Stimulated activated CD4-positive, alpha-beta T cell treated with anti-CD3 and anti-CD28 coated beads, Interleukin-4, amount 100 ng/mL, for 48 hours (primary cell): ENCODE data around the gene UBE2V1.
"Not testable (repeated sequence)": the region's sequence is repeated elsewhere in the genome, so short reads cannot be mapped to it uniquely, and the experiment has no call there.

ENCODE experiments used
- DNase-seq, 2 donors: peaks; one replicate each; pipeline ENCODE4 v3.0.0-alpha.2; 2020; ENCODE audit warnings: low read depth in 2 of 2

Gene UBE2V1

DNA sequence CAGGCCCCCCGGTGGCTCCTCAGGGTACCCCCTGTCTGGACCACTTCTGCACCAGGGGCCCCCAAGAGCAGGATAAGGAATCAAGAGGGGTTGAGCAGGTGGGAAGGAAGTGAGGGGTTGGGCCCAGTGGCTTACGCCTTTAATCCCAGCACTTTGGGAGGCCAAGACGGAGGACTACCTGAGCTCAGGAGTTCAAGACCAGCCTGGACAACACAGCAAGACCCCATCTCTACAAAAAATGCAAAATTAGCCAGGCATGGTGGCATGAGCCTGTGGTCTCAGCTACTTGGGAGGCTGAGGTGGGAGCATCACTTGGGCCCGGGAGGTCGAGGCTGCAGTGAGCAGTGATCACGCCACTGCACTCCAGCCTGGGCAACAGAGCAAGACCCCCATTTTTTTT, 49.2 kb downstream of the UBE2V1 start:
- not testable (repeated sequence) for DNase-seq

DNA sequence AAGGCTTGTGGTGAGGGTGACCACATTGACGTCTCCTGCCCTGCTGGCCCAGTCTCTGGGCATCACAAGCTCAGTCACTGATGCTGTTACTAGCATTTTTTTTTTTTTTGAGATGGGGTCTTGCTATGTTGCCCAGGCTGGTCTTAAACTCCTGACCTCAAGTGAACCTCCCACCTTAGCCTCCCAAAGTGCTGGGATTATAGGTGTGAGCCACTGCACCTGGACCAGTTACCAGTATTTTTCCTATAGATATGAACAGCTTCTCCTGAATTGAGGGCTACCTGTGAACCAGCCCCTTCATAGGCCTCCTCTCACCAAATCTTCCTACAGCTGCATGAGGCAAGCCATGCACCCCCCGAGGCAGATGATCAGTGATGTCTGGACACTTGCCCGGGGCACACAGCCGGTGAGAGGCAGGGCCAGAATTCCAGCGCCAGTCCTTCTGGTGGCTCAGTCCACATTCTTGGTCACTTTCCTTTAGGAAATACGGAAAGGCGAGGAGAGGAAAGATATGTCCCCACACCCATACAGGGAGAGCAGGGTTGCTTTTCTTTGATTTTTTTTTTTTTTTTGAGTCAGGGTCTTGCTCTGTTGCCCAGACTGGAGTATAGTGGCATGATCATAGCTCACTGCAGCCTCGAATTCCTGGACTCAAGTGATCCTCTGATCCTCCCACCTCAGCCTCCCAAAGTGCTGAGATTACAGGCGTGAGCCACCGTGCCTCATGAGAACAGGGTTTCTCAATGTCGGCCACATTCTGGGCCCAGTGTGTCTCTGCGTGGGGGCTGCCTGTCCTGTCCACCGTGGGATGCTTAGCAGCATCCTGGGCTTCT, 50.7 kb downstream of the UBE2V1 start:
- no peak for DNase-seq

DNA sequence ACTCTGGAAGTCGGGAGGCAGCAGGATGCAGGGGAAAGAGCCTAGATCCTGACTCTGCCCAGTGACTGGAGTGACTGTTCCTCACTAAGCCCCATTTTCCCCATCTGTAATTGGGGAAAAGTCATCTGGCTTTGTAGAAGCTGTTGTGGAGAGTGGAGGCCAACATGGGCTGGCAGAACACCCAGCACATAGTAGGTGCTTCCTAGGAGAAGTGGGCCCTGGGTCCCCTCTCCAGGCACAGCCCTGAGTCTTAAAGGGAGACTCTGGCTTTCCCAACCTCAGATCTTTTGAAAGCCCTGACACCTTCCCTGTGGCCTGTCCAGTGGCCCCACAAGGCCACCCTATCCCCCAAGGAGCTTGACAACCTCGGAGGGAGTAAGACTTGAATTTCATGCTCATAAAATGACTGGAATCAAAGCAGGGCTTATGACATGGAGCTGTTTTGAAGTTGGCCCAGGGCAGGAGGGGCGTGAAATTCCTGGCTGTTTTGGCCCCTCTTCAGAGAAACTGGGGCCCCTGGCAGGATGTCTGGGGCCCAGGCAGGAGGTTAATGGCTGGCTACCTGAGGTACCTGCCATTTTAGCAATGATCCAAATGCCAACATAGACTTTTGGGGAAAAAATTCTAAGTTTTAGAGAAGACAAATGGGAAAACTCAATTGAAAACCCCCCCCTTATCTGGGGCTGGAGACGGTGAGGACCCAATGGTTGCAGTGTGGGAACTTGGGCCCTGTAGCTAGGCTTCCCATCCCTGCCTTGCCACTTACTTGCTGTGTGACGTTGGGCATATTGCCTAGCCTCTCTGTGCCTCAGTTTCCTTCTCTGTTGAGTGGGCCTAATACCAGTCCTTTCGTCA, 51.6 kb downstream of the UBE2V1 start:
- no peak for DNase-seq

DNA sequence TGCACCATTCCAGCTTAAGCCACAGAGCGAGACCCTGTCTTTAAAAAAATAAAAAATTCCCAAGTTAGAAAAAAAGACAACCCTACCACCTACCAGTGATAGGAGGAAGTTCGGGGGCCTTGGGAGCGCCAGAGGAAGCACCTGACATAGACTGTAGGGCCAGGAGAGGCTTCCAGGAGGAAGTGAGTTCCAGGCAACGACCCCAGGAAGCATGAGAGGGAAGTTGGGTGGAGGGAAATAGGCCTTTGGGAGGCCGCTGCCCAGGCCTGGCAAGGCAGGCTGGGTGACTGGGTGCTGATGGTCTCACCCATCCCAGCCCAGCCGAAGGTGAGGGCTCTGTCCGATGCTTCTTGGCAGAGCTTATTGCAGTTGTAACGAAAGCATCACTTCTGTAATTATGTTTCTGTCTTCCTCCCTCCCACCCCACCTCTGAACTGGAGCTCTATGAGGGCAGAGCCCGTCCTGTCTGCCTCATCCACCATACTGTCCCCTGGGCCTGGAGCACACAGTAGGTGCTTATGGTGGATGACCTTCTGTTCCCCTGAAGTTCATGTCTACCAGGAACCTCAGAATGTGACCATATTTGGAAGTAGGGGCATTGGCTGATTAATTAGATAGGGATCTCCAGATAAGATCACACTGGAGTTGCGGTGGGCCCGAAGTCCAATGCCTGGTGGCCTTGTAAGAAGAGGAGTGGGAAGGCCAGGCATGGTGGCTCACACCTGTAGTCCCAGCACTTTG, 54.1 kb downstream of the UBE2V1 start:
- no peak for DNase-seq

DNA sequence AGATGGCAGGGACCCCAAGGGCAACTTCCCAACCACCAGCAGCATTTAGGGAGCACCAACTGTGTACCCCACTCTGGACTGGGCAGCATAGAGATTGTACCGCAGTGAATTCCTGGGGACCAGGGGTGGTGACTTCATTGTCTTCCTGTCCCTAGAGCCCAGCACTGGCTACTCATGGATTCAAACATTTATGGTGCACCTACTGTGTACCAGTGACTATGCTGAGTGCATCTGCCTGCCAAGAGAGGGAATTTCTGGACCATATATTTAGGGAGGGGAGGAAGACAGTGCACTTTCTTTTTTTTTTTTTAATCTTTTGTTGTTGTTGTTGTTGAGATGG, 55.3 kb downstream of the UBE2V1 start:
- no peak for DNase-seq

DNA sequence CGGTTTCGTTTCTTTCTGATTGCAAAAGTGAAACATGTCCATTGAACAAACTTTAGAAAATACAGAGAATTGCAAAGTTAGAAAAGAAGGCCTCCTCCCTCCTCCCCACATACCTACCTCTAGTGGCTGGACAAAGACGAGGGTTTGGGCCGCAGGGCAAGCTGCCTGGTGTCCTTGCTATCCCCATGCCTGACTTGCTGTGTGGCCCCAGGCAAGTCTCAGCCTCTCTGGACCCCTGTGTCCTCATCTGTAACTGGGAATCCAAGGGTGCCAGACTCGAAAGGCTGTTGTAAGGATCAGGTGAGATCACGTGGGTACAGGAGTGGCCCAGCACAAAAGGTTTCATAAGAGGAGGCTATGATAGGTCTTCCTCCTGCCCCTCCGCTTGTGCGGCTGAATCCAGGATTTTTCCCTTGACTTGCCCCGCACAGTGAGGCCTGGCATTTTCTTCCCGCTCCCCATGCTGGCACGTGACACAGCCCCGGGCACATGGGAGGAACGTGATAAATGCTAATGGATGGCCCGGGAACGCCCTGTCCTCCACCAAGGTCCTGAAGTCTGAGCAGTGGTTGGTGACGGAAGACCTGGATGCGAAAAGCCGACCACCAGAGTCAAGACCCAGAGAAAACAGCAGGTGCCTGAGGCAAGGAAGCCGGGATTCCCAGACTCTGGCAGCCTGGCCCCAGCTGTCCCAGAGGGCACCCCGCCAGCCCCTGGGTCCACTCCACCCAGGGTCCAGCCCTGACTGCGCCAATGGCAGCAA, 55.8 kb downstream of the UBE2V1 start:
- no peak for DNase-seq

DNA sequence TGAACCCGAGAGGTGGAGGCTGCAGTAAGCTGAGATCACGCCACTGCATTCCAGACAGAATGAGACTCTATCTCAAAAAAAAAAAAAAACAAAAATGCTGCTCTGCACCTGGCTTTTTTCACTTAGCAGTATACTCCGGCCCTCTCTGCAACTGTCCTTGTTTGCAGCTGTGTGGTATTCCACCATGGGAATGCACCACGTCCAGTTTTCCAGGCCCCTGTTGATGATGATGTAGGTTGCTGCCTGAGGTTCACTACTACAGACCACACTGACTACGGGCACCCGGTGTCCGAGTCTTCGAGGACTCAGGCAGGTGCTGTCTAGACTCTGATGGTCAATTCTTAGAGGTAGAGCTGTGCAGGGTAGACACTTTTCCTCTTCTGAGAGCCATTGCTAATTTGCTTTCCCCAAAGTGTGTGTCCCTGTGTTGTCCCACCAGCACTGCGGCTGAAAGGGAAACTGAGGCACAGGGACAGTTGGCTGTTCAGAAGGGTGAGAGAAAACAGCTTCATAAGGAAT, 56.5 kb downstream of the UBE2V1 start:
- DNase-seq = no peak

DNA sequence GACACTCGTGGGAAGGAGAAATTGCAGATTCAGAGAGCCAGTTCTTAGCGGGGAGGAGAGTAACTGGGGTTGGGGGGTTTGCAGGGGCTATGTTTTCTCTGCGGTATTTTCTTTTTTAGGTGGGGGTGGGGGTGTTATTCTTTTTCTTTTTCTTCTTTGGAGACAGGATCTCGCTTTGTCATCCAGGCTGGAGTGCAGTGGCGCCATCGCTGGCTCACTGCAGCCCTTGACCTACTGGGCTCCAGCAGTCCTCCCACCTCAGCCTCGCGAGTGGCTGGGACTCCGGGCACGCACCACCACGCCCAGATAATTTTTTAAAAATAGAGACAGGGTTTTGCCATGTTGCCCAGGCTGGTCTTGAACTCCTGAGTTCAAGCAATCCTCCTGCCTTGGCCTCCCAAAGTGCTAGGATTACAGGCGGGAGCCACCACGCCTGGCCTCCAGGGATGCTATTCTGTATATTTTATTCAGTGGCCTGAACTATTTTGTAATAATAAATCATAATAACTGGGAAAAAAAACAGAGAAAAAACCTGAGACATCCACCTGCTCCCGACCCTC, 57.3 kb downstream of the UBE2V1 start:
- no peak for DNase-seq

DNA sequence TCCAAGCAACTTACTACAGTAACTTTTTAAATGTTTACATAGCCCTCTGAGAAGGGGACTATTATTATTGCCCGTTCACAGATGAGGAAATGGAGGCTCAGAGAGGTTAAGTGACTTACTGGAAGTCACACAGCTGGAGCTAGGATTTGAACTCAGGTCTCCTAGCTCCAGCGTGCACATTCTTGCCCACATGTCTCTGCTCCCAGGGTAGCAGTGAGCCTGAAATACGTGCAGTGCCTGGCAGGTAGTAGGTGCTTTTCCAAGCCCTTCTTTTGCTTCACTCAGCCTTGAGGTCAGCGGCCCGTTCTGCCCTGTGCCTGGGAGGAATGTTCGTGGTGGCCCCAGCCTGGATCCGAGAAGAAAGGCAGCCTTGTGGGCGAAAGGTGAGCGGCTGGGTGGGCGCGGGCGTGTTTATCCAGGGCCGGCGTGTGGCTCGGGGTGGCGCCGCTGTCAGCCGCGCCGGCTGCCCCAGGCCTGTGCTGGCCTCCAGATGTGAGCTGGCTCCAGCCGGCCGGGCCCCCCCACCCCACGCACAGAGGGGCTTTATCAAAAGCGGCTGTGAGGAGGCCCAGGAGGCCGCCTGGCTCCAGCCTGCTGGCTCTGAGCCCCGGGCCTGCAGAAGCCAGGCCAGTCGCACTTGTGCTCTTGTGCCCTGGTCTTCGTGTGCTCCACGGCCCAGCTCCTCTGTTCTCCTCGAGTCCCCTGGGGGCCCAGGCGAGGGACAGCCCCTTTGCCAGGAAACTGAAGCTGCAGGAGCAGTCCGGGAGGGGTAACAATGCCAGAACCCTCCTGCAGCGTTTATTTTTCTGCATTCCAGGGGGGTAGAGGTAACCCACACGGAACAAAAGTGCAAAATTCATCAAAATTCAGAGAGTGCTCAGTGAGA, 58.1 kb downstream of the UBE2V1 start:
- no peak for DNase-seq

DNA sequence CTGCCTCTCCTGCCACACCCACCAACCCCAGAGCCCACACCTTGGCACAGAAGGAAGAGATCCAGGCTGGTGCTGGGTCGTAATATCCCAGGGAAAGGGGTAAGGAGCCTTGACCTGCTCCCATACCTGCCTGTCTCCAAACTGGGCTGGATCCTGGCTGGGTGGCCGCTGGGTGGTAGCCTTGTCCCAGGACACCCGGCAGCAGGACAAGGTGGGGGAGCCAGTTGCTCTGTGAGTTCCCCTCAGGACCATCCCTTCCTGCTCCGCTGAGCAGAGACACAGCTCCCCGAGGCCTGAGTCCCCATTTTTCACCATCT, 58.8 kb downstream of the UBE2V1 start:
- DNase-seq = no peak

DNA sequence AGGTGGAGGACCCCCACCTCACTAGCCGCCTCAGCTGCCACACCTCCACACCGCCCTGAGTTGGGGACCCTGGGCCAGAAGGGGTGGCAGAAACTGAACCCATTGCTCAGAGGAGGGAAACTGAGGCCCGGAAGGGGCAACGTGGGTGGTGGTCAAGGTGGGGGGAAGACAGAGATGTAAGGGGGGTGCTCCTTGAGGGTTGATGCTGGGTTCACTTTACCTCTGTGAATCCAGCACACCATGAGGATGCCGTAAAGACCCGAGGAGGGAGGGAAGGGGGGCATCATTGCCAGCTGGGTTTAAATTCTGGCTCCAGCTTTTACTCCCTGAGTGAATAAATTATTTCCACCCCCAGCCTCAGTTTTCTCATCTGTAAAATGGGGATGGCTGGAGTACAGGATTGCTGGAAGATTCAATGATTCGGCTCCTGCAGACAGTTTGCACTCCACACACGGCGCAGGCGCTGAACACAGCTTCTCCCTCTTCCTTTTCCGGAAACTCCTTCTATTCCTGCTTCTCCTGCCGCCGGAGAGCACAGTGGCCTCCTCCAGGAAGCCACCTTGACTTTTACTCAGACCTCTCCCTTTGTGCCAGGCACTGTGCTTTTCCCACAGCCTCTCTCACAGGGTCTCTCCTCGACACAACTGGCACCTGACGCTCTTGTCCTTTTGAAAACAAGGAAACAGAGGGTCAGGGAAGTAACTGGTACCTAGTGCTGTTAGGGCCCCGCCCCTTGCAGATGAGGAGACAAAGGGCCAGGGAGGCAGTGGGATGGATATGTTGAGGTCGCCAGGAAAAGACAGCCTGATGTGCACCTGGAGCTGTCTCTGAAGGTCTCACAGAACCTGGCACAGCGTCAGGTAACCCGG, 59.4 kb downstream of the UBE2V1 start:
- no peak for DNase-seq

DNA sequence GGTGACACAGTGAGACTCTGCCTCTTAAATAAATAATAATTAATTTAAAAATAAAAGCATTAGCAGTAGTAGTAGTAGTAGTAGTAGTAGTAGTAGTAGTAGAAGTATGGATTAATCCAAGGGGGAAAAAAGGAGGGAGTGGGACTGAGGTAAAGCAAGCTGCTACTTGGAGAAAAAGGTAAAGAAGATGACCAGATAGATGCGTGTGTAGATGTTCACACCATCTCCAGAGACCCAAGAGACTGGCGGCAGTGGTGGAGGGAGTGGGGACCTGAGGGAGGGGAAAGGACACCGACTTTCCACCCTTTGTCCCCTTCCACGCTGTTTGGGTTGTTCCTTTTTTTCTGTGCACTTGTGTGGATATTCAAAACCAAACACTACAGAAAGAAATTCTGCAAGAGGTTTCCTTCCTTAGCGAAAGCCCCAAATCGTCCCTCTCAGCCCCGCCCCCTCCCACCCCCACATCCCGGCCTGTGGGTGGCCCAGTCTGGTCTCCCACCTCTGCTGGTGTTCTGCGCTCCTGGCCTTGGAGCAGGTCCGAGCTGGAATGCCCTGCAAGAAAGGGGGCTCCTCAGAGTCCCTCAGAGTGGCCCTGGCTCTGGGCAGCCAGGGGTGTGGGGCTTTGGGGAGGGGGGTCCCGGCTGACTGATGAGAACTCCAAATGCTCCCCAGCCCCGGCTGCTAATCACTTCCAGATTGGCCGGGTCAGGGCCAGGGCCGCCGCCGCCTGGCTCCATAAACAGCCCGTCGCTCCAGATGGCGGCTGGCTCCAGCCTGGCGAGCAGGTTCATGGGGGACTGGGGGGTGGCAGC, 60.2 kb downstream of the UBE2V1 start:
- no peak for DNase-seq

DNA sequence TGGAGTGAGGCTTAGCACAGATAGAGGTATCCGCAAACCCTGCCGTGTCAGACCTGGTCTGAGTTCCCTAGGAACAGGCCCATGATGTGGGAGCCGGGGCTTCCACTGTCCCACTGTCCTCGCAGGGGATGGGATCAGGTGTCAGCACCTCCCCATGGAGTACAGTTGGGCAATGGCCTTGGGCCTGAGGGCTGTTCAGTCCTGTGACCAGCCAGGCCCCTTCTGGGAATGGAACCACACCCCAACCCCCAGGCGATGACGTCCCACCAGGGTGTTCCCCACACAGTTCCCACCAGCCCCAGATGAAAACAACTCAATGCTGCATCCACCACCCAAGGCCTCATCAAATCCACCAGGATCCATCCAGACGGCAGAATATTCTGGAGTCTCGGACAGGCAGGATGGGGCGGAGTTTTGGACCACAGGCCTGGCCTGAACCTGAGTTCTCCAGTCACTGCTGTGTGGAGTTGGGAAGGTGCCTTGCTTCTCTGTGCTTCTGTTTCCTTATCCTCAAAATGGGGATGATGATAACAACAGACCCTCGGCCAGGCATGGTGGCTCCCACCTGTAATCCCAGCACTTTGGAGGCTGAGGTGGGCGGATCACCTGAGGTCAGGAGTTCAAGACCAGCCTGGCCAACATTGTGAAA, 62.2 kb downstream of the UBE2V1 start:
- DNase-seq = no peak

DNA sequence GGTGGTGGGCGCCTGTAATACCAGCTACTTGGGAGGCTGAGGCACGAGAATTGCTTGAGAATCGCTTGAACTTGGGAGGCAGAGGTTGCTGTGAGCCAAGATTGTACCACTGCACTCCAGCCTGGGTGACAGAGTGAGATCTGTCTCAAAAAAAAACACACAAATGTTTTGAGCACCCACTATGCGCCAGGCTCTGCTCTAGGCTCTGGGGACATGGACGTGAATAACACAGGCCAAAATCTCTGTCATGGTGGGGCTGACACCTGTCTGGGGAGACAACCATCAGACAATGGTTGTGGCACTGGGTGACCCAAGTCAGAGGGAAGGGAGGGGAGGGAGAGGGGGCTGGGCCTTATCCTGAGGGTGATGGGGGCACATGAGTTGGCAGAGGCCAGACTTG, 62.7 kb downstream of the UBE2V1 start:
- DNase-seq = no peak

DNA sequence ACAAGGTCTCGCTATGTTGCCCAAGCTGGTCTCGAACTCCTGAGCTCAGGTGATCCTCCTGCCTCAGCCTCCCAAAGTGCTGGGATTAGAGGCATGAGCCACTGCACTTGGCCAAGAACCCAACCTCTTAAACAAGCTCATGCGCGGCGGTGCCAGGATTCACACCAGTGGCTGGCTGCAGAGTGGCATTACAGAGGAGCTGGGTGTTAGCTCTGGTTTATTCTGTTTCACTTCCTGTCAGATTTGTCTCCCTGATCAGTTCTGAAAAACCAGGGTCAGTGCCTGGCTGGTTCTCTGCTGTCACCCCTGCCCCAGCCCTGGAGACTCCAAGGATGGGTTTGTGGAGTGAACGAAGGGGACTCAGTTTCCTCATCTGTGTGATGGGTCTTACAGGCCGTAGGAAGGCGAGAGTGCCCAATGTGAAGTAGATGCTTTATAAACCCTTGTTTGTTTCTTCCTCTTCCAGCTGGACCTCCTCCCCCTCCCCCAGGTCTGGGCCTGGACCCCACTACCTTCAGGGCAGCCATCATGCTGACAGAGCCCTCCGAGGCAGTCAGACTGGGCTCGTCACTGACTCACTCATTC, 63.4 kb downstream of the UBE2V1 start:
- no peak for DNase-seq

DNA sequence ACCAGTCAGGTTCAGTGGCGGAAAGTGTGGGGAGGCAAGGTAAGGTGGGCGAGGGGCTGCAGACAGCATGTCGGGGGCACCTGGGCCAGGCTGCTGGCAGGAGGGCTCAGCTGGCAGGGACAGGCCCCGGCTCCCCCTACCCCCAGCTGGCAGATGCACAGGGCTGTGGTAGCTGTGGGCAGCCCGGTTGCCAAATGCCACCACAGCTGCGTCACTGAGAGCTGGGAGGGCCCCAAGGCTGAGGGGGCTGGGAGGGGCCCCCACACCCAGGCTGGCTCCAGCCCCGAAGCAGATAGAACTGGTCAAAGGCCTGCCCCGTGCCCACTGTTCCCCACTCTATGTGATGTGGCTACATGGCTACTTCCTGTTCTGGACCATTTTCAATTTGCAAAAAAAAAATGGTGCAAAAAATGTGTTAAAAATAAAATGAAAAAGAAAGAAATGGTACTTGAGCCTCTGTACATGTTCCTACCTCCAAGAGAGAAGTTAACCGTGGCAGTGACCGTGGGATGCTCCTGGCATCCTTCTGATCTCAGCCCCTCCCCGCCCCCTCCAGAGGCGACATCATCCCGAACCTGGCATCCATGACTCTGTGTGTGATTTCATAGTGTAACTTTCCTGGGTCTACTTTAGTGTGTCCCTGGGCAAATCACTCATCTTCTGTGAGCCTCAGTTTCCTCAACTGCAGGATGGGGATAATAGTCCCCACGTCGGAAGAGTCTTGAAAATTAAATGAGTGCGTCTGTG, 64.4 kb downstream of the UBE2V1 start:
- no peak for DNase-seq
